OCI-LY7 (cell line): Measurements from ENCODE around the gene LARGE1.

ENCODE experiments used
- CTCF ChIP-seq: fragments of 200-600 bp; sonication (generic); conservative IDR thresholded peaks from 2 replicates; pipeline ENCODE4 v1.5.1; 2014; ENCODE audit warnings: mild to moderate bottlenecking, antibody characterized with exemption, low read length, moderate library complexity, mixed read lengths
- EZH2phosphoT487 ChIP-seq: fragments of 200-600 bp; sonication (generic); IDR thresholded peaks from 2 replicates; pipeline ENCODE4 v1.6.1; 2018; ENCODE audit warnings: low read depth, borderline replicate concordance, mild to moderate bottlenecking, mixed run types, antibody characterized with exemption, low read length, moderate library complexity, mixed read lengths

GRCh38 chr22:33513388-33514338 is 406.6 kb downstream of the LARGE1 start:
- no peak for TF ChIP-seq EZH2phosphoT487
- TF ChIP-seq CTCF = no peak
